Lower leg skin (tissue), 4 donors: Measurements from ENCODE around the gene MEIS2. TPM values are rescaled to one million over a fixed set of nuclear protein-coding genes. Genes with fewer than 3 reads are reported as not detected.

Source experiments
- DNase-seq, 2 donors: peaks; one replicate each; pipeline ENCODE4 v3.0.0-alpha.2; 2019; ENCODE audit warnings: low spot score in 2 of 2
- H3K4me3 ChIP-seq: fragments of 200-600 bp; sonication (generic); 2 replicates; pipeline ENCODE4 v1.5.1; 2017; ENCODE audit warnings: mild to moderate bottlenecking, low read depth; ENCODE audit not compliant: poor library complexity, severe bottlenecking
- CTCF ChIP-seq, 3 donors: fragments of 450-650 bp; IDR thresholded peaks; one replicate each; pipeline ENCODE4 v1.5.1; 2016; ENCODE audit warnings: antibody characterized with exemption in 3 of 3, mild to moderate bottlenecking in 3 of 3, moderate library complexity in 2 of 3
- POLR2A ChIP-seq, 2 donors: fragments of 450-650 bp; IDR thresholded peaks; one replicate each; pipeline ENCODE4 v1.6.1; 2016 to 2017; ENCODE audit warnings: antibody characterized with exemption in 2 of 2, mild to moderate bottlenecking in 1 of 2, moderate library complexity in 1 of 2
- WGBS, 2 donors: methylation state at CpG; one replicate each; pipeline ENCODE4 v1.1.5; 2018; 5-methylcytosine and 5-hydroxymethylcytosine counted together
- intact Hi-C: fragments of 100-400 bp; cut with DNase I; formaldehyde crosslinking; loops from one replicate; pipeline ENCODE4 v1.15.0; 2023; ENCODE audit warnings: low total_unique reads
- total RNA-seq, 4 donors: library from RNA; depleted of rRNA; stranded (reverse); fragments of >200 nt; gene quantifications; one replicate each; pipeline ENCODE4 v1.1.0, GENCODE V29; 2016

The MEIS2 gene
- total RNA-seq, 4 donors from 2014 or later, result 12.9 to 18.5 (median 15.8) TPM

- no peak for DNase-seq
- TF ChIP-seq POLR2A (IDR thresholded peaks at IDR 0.05) (no peak), CTCF (IDR thresholded peaks at IDR 0.05) (no peak)
- intact Hi-C loops, result loop anchor here (10.0 kb wide), 1 partner anchor 381 kb away; no protein-coding TSS in a partner anchor
- no peak overlapping the region for H3K4me3 ChIP-seq
- 78 to 81% methylated on average over 3 of the region's 3 CpGs for WGBS, 2 donors
These were observed 214.6 kb downstream of the MEIS2 start for GRCh38 chr15:36885771-36886170.

DNA sequence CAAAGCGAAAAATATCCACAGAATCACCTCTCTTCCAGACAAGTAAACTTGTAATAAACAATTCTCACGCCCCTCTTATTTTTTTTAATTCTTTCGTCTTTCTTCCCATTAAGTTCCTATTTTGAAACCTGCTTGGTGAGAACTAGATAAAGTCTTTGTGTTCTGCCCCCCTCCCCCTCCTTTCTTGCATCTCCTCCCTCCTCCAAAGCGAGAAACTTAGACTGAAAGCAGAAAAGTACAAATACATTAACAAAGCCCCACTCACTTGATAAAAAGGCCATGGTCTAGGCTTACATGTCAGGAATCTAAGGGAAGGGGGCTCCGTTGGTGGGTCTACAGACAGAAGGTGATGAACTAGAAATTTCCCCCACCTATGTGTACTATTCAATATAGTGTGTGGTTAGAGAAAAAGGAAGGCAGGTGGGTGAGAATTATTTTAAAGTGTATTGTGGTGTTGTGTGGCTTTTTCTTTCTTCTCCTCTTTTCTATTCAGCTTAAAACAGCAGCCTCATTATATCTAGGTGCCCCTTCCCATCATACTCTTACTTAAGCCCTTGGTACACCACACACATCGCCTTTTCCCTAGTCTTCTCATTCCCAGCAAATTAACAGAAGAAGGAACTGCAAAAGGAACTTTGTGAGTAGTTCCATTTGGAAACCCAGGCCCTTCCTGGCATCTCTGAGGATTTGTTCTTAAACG lies 215.3 kb downstream of the MEIS2 start:
- intact Hi-C loops, result loop anchor here (10.0 kb wide), 1 partner anchor 380 kb away; no protein-coding TSS in a partner anchor
- 79 to 82% methylated on average over 7 of the region's 7 CpGs for WGBS, 2 donors
- no peak overlapping the region for H3K4me3 ChIP-seq
- DNase-seq, result no peak
- TF ChIP-seq CTCF (IDR thresholded peaks at IDR 0.05), result no peak
- TF ChIP-seq POLR2A (IDR thresholded peaks at IDR 0.05), result no peak

DNA sequence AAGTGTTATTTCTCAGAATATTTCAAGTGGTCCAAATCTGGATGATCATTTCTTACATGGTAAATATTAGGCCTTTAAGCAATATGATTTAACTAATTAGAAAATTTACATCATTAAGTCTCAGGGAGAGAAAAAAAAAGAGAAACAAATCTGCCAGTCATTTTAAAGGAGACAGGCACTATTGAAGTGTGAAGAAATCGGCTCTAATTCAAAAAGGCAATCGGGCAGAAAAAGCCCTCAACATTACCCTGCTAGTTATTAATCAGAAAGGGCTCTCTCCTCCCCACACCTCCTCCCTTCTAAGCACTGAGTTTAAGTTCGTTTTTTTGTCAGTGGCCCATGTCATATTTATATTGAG lies 215.9 kb downstream of the MEIS2 start:
- no peak overlapping the region for H3K4me3 ChIP-seq
- TF ChIP-seq POLR2A (IDR thresholded peaks at IDR 0.05) (no peak), CTCF (IDR thresholded peaks at IDR 0.05) (no peak)
- no peak for DNase-seq
- intact Hi-C loops, result loop anchor here (10.0 kb wide), 1 partner anchor 380 kb away; no protein-coding TSS in a partner anchor
- 70 to 72% methylated on average over 3 of the region's 3 CpGs for WGBS, 2 donors

DNA sequence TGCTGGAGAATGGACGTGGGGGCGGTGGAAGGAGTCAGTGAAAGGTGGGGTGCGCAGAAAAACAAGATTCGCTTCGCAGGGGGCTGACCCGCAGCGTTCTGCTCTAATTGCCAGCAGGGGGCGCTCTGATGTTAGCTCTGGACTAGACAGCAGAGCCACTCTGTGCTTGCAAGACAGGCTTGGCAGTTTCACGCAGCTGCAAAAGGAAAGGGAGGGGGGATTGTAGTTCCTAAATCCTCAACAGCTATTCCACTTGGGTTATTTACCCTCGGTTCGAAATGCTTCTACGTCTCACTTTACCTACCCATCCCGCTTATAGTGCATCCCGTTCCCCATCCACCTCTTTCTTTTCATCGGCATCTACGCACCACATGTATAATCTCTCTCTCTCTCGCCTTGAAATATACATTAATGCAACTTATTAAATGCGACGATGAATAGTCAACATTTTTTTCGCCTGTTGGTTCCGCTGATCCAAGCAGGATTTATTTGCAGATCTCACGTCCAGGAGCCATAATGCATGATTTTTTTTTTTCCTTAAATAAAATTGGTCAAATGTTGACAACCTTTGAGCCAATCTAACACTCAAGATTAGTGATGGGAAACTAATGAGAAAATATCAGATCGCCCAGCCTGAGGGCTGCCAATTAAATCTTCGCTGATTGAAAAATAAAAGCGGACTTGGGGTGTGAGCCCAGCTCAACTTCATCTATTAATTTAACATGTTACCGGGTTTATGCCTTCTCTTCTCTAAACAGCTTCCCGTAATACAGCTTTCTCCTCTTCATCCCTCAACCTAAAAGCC lies 216.4 kb downstream of the MEIS2 start:
- DNase-seq, result peak; percentile 77 to 95

More for the DNA sequence above, 216.4 kb downstream of the MEIS2 start:
- WGBS, 2 donors, result 22 to 27% methylated on average over 27 of the region's 27 CpGs
- TF ChIP-seq POLR2A (IDR thresholded peaks at IDR 0.05) (no peak), CTCF (IDR thresholded peaks at IDR 0.05) (peak in 1 of 3 donors; percentile 31)
- H3K4me3 ChIP-seq, result no peak overlapping the region
- intact Hi-C loops, result loop anchor here (2.0 to 10.0 kb wide), 2 partner anchors 251 to 379 kb away; no protein-coding TSS in a partner anchor
